K562 (cell line): ENCODE measurements around the gene THRSP. TPM values are rescaled to one million over a fixed set of nuclear protein-coding genes. Genes with fewer than 3 reads are reported as not detected.

Source experiments
- ATAC-seq: fragments of 200-7000 bp; cut with Tn5 transposase; 3 replicates; pipeline ENCODE4 v1.9.1; 2020; ENCODE audit warnings: moderate library complexity
- BruUV-seq: library from RNA; stranded (reverse); fragments of 400-500 nt; replicated peaks from 2 replicates; lab custom pipeline; 2021; lab: Mats Ljungman, UMichigan
- CTCF ChIA-PET: fragments of 300-600 bp; formaldehyde crosslinking; extraction: SDS; loops from one replicate; lab custom pipeline; 2021; ENCODE audit warnings: low intra/inter-chr PET ratio; lab: Yijun Ruan, JAX
- POLR2A ChIA-PET: fragments of 300-600, 350-650 bp; sonication (Branson Sonifier 250); formaldehyde crosslinking; extraction: SDS; loops from one replicate; lab custom pipeline; 2021; ENCODE audit warnings: antibody characterized with exemption, inconsistent platforms; lab: Yijun Ruan, JAX
- DNase-seq, 4 experiments: peaks; one replicate each; pipeline versions ENCODE4 v3.0.0 to v3.0.0-alpha.2; 2011 to 2018; ENCODE audit warnings: low spot score in 3 of 4, mixed read lengths in 3 of 4; ENCODE audit errors: extremely low read depth in 1 of 4
- FAIRE-seq: peaks from 2 replicates; lab custom pipeline; 2011; peaks lifted over from hg19 to GRCh38; lab: Jason Lieb, UNC
- H2AFZ ChIP-seq: 2 replicates; pipeline ENCODE4 v1.6.0; 2011; ENCODE audit warnings: low read depth, low read length, control low read depth, inconsistent platforms
- H3K27ac ChIP-seq: fragments of 200-600 bp; 3 replicates; pipeline ENCODE4 v1.8.0; 2011; ENCODE audit warnings: low read depth, mild to moderate bottlenecking, control low read depth, inconsistent platforms, low read length, moderate library complexity, mixed read lengths; ENCODE audit errors: extremely low read depth
- H3K27me3 ChIP-seq, 2 experiments: fragments of 300-600 bp in 1 of 2; 2 replicates in 1 of 2; 3 replicates in 1 of 2; pipeline versions ENCODE4 v1.6.0 to v1.8.0; 2011; ENCODE audit warnings: inconsistent platforms in 2 of 2, low read length in 2 of 2, mild to moderate bottlenecking in 1 of 2, mixed read lengths in 1 of 2, moderate library complexity in 1 of 2; ENCODE audit not compliant: control insufficient read depth in 2 of 2, insufficient read depth in 2 of 2
- H3K36me3 ChIP-seq: fragments of 300-600 bp; 3 replicates; pipeline ENCODE4 v1.8.0; 2011; ENCODE audit warnings: mild to moderate bottlenecking, low read length, inconsistent platforms; ENCODE audit not compliant: control insufficient read depth, insufficient read depth
- H3K4me1 ChIP-seq, 2 experiments: fragments of 200-600 bp in 1 of 2; replicated peaks in 1 of 2; 2 replicates in 1 of 2; 3 replicates in 1 of 2; pipeline versions ENCODE4 v1.5.1 to v1.8.0; 2011; ENCODE audit warnings: inconsistent platforms in 2 of 2, low read length in 2 of 2, mild to moderate bottlenecking in 1 of 2, mixed read lengths in 1 of 2, moderate library complexity in 1 of 2; ENCODE audit not compliant: control insufficient read depth in 2 of 2, insufficient read depth in 2 of 2
- H3K4me2 ChIP-seq: 2 replicates; pipeline ENCODE4 v1.6.1; 2011; ENCODE audit warnings: low read length, control low read depth, inconsistent platforms, mixed read lengths; ENCODE audit not compliant: insufficient read depth
- H3K4me3 ChIP-seq: fragments of 200-600 bp; sonication (generic), shearing (Covaris generic); 2 replicates; pipeline ENCODE4 v1.5.1; 2016; ENCODE audit warnings: control low read depth, inconsistent platforms
- H3K79me2 ChIP-seq: fragments of 200-600 bp; 3 replicates; pipeline ENCODE4 v1.8.0; 2011; ENCODE audit warnings: low read length, inconsistent platforms; ENCODE audit not compliant: control insufficient read depth, insufficient read depth
- H3K9ac ChIP-seq, 2 experiments: 2 replicates each; pipeline versions ENCODE4 v1.6.0 to v1.6.1; 2011; ENCODE audit warnings: low read depth in 2 of 2, low read length in 2 of 2, control low read depth in 1 of 2, inconsistent platforms in 1 of 2, mild to moderate bottlenecking in 1 of 2, mixed read lengths in 1 of 2; ENCODE audit not compliant: insufficient read depth in 1 of 2
- H3K9me1 ChIP-seq: one replicate; pipeline ENCODE4 v1.6.0; 2011; ENCODE audit warnings: inconsistent platforms, mild to moderate bottlenecking, low read length, moderate library complexity; ENCODE audit not compliant: control insufficient read depth, insufficient read depth
- H3K9me3 ChIP-seq: replicated peaks from 2 replicates; pipeline ENCODE4 v1.5.1; 2011; ENCODE audit warnings: low read depth, low read length, inconsistent platforms; ENCODE audit not compliant: control insufficient read depth, insufficient read depth
- H4K20me1 ChIP-seq: replicated peaks from 2 replicates; pipeline ENCODE4 v1.6.1; 2011; ENCODE audit warnings: low read length, inconsistent platforms, mixed read lengths; ENCODE audit not compliant: control insufficient read depth, insufficient read depth
- AFF1 ChIP-seq, 2 experiments: fragments of 450-650 bp; IDR thresholded peaks; 2 replicates each; pipeline ENCODE4 v1.6.1; 2018; ENCODE audit warnings: mild to moderate bottlenecking in 2 of 2, low read depth in 1 of 2; ENCODE audit not compliant: partially characterized antibody in 2 of 2
- FOXP1 ChIP-seq: sonication (generic); formaldehyde crosslinking; IDR thresholded peaks from 2 replicates; pipeline ENCODE4 v1.8.0; 2022; ENCODE audit warnings: mild to moderate bottlenecking, missing genetic modification reagents
- GABPB2 ChIP-seq: fragments of 250-450 bp; sonication (Bioruptor Pico); conservative IDR thresholded peaks from 2 replicates; pipeline ENCODE4 v1.5.1; 2021; ENCODE audit warnings: mild to moderate bottlenecking
- OTX1 ChIP-seq: fragments of 450-650 bp; formaldehyde crosslinking; IDR thresholded peaks from 2 replicates; pipeline ENCODE4 v1.4.0; 2022; ENCODE audit warnings: mild to moderate bottlenecking
- ZFP91 ChIP-seq: sonication (generic); formaldehyde crosslinking; IDR thresholded peaks from 2 replicates; pipeline ENCODE4 v1.8.0; 2022; ENCODE audit warnings: mild to moderate bottlenecking, missing genetic modification reagents
- ZNF589 ChIP-seq: fragments of 200-800 bp; sonication (Bioruptor generic); IDR thresholded peaks from 2 replicates; pipeline ENCODE4 v1.6.1; 2016; ENCODE audit warnings: low read depth, missing genetic modification characterization, missing compliant biosample characterization
- WGBS: fragments of 100-300 bp; shearing (Covaris generic); methylation state at CpG from one replicate; pipeline ENCODE4 v1.1.6; 2016; ENCODE audit warnings: low coverage, mixed read lengths; ENCODE audit not compliant: insufficient coverage; ENCODE audit errors: missing lambda C conversion rate; 5-methylcytosine and 5-hydroxymethylcytosine counted together
- in situ Hi-C: fragments of 300-500 bp; cut with MboI; formaldehyde crosslinking; loops from 4 replicates; pipeline ENCODE4 v1.15.0; 2018; ENCODE audit warnings: inconsistent platforms, mixed read lengths
- intact Hi-C: fragments of 100-400 bp; cut with micrococcal nuclease; formaldehyde crosslinking; loops from 2 replicates; pipeline ENCODE4 v1.14.2; 2022
- polyA plus RNA-seq, 8 experiments: library from polyadenylated mRNA; depleted of rRNA in 4 of 8; stranded (reverse) in 5 of 8; unstranded in 3 of 8; fragments of >200 nt; fragmentation: Nextera tagmentation in 2 of 8; fragmentation: Illumina TruSeq in 1 of 8; extraction: Ambion mirVana in 2 of 8; extraction: Trizol in 1 of 8; gene quantifications; 2 replicates each; pipeline versions ENCODE4 v1.2.1 to v1.2.3, GENCODE V29; 2011 to 2014; ENCODE audit warnings: inconsistent platforms in 1 of 8, missing spikeins in 1 of 8
- total RNA-seq, 7 experiments: library from RNA; depleted of rRNA in 6 of 7; stranded (reverse); fragments of >200 nt in 6 of 7; fragmentation: Illumina TruSeq in 2 of 7; extraction: Trizol in 2 of 7; gene quantifications; 2 replicates each; pipeline versions ENCODE4 v1.2.1 to v1.2.3, GENCODE V29; 2011 to 2021; ENCODE audit warnings: low replicate concordance in 1 of 7
- TF ChIP-seq, protein P1 (sequence below): fragments of 250-450 bp; sonication (Bioruptor Pico); IDR thresholded peaks from 2 replicates; pipeline ENCODE4 v1.8.0; 2022; ENCODE audit warnings: inconsistent platforms

The THRSP gene
- total and polyA plus RNA-seq, 9 of the 15 experiments (the other 6 are each of a cell fraction or from before 2014, with no cell fraction given): 0.23 to 0.56 (median 0.31) TPM; not detected in 2

DNA sequence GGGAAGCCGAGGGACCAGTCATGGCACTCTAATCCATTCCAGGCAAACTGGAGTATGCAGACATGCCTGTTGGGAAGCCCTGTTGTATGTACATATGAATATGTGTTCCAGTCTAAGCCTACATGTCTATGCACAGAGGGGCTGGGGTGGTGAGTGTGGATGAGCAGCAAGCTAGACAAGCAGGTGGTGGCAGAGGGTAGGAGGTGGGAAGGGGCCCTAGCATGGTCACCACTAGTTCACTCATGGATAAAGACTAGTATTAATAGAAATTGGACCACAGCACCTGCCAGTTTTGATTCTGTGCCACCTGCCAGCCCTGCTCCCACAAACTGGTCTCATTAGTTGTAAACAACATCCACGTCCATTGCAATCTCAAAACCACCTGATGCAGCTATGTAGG, 1.5 kb downstream of the THRSP start (continued):
- TF ChIP-seq ZFP91 (CRISPR knock-in tag): no peak
- TF ChIP-seq OTX1 (CRISPR knock-in tag): no peak
- TF ChIP-seq ZNF589 (CRISPR knock-in tag): no peak
- TF ChIP-seq, protein P1, sequence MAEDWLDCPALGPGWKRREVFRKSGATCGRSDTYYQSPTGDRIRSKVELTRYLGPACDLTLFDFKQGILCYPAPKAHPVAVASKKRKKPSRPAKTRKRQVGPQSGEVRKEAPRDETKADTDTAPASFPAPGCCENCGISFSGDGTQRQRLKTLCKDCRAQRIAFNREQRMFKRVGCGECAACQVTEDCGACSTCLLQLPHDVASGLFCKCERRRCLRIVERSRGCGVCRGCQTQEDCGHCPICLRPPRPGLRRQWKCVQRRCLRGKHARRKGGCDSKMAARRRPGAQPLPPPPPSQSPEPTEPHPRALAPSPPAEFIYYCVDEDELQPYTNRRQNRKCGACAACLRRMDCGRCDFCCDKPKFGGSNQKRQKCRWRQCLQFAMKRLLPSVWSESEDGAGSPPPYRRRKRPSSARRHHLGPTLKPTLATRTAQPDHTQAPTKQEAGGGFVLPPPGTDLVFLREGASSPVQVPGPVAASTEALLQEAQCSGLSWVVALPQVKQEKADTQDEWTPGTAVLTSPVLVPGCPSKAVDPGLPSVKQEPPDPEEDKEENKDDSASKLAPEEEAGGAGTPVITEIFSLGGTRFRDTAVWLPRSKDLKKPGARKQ: no peak

GRCh38 chr11:78066471-78066870, 2.8 kb downstream of the THRSP start:
- Histone ChIP-seq H3K4me1 (peaks cover 7 to 15% of the 10 kb centered on the region in 2 experiments), H3K27me3 (no peaks in the 10 kb centered on the region), H3K9me1 (no peaks in the 10 kb centered on the region), H3K79me2 (peaks cover 7% of the 10 kb centered on the region; the same call in 2 of the 3 replicates), H3K4me2 (no peak overlapping the region), H3K9me3 (no peaks in the 10 kb centered on the region), H3K27ac (no peak overlapping the region), H3K36me3 (peaks cover 39% of the 10 kb centered on the region), H3K9ac (no peak overlapping the region), H4K20me1 (no peaks in the 10 kb centered on the region), H2AFZ (no peak overlapping the region), H3K4me3 (no peak overlapping the region)
- no peak for ATAC-seq
- in situ Hi-C loops (no loop called here), intact Hi-C loops (no loop called here)
- BruUV-seq: no TSS peak
- DNase-seq: no peak
- no peak for FAIRE-seq
- WGBS: 79% methylated on average over 2 of the region's 2 CpGs
- ChIA-PET POLR2A (interaction anchor here (1.8 to 2.1 kb wide), 2 partner anchors 12 kb away, joined by 7 to 12 read pairs; partner anchors contain the start of gene NDUFC2), CTCF (no interaction called here)
- TF ChIP-seq FOXP1 (no peak), AFF1 (IDR thresholded peaks at IDR 0.05; ENCODE audit: low read depth in 1 of 2, partially characterized antibody in 2 of 2) (no peak), GABPB2 (no peak)
